Right cardiac atrium (tissue), 5 donors: ENCODE measurements around the gene ZNF212. TPM values are rescaled to one million over a fixed set of nuclear protein-coding genes. Genes with fewer than 3 reads are reported as not detected.

Experiments
- ATAC-seq, 2 donors: fragments of 200-7000 bp; cut with Tn5 transposase; one replicate each; pipeline versions ENCODE4 v1.8.0 to v1.9.1; 2020; ENCODE audit warnings: moderate library complexity in 2 of 2, mild to moderate bottlenecking in 1 of 2
- DNase-seq, 3 donors: peaks; one replicate each; pipeline ENCODE4 v3.0.0-alpha.2; 2020
- H3K27ac ChIP-seq: one replicate; pipeline ENCODE4 v1.5.1; 2013; ENCODE audit warnings: mild to moderate bottlenecking, low read length, control low read depth, moderate library complexity
- H3K27me3 ChIP-seq: one replicate; pipeline ENCODE4 v1.6.1; 2013; ENCODE audit not compliant: control insufficient read depth, insufficient read depth
- H3K4me1 ChIP-seq: one replicate; pipeline ENCODE4 v1.6.1; 2013; ENCODE audit warnings: low read length; ENCODE audit not compliant: control insufficient read depth, insufficient read depth
- H3K4me3 ChIP-seq: one replicate; pipeline ENCODE4 v1.5.1; 2013; ENCODE audit warnings: low read length, control low read depth
- H3K9me3 ChIP-seq: one replicate; pipeline ENCODE4 v1.6.1; 2013; ENCODE audit warnings: low read length; ENCODE audit not compliant: control insufficient read depth
- WGBS: extraction: QIAGEN DNeasy Blood & Tissue Kit; methylation state at CpG from one replicate; pipeline ENCODE4 v1.1.7; 2013; 5-methylcytosine and 5-hydroxymethylcytosine counted together
- intact Hi-C, 4 donors: fragments of 100-400 bp; cut with DNase I; formaldehyde crosslinking; loops; one replicate each; pipeline versions ENCODE4 v1.11.0 to v1.14.0; 2022 to 2023
- polyA plus RNA-seq: library from polyadenylated mRNA; stranded (reverse); fragments of 200-250 nt; gene quantifications from one replicate; pipeline ENCODE4 v1.2.3, GENCODE V29; 2013
- total RNA-seq, 4 donors: library from RNA; stranded (reverse); fragmentation: NEBNext Ultra II Directional; extraction: Animal tissue kit (Norgen Biotek cat#: 25700); gene quantifications; one replicate each; pipeline ENCODE4 v1.2.1, GENCODE V29; 2021
- donor health status: healthy with polysubstance abuse.
- donor health status: DM: no; HTN: yes; CAD: no.
- donor health status: DM: no; HTN: no; CAD: no.
- donor health status: DM: no; HTN: yes; CAD: no; lungs with severe emphysema.
- donor health status: DM: yes; HTN: yes; CAD: no.

Gene ZNF212
- total and polyA plus RNA-seq, 5 donors: 4.5 to 5.7 (median 5.0) TPM

GRCh38 chr7:149297034-149297755 lies 57.7 kb downstream of the ZNF212 start:
- Histone ChIP-seq H3K4me3 (no peak overlapping the region), H3K27ac (no peak overlapping the region), H3K4me1 (no peaks in the 10 kb centered on the region), H3K9me3 (no peaks in the 10 kb centered on the region), H3K27me3 (no peaks in the 10 kb centered on the region)
- WGBS: 72% methylated on average over 5 of the region's 5 CpGs
- ATAC-seq: no peak
- no peak for DNase-seq
- intact Hi-C loops: no loop called here

GRCh38 chr7:149300620-149301285 lies 61.3 kb downstream of the ZNF212 start:
- no peak for ATAC-seq
- WGBS: 62% methylated on average over 8 of the region's 8 CpGs
- intact Hi-C loops: no loop called here

GRCh38 chr7:149302222-149302621 lies 62.8 kb downstream of the ZNF212 start:
- Histone ChIP-seq H3K4me1 (no peaks in the 10 kb centered on the region), H3K4me3 (no peak overlapping the region), H3K27ac (no peak overlapping the region), H3K9me3 (no peaks in the 10 kb centered on the region), H3K27me3 (no peaks in the 10 kb centered on the region)
- 88% methylated on average over 12 of the region's 12 CpGs for WGBS
- no peak for ATAC-seq
- no peak for DNase-seq
- intact Hi-C loops: no loop called here

More at GRCh38 chr7:149300620-149301285, 61.3 kb downstream of the ZNF212 start:
- Histone ChIP-seq H3K4me1 (no peaks in the 10 kb centered on the region), H3K4me3 (no peak overlapping the region), H3K9me3 (no peaks in the 10 kb centered on the region), H3K27ac (no peak overlapping the region), H3K27me3 (no peaks in the 10 kb centered on the region)
- DNase-seq: no peak

- Histone ChIP-seq H3K27ac (no peak overlapping the region), H3K4me1 (no peaks in the 10 kb centered on the region), H3K27me3 (no peaks in the 10 kb centered on the region), H3K4me3 (no peak overlapping the region), H3K9me3 (no peaks in the 10 kb centered on the region)
- ATAC-seq: no peak
- 71% methylated on average over 2 of the region's 2 CpGs for WGBS
- intact Hi-C loops: no loop called here
- DNase-seq: no peak
These were observed 63.4 kb downstream of the ZNF212 start for GRCh38 chr7:149302865-149303264.

- ATAC-seq (no peak), DNase-seq (no peak)
- Histone ChIP-seq H3K9me3 (no peaks in the 10 kb centered on the region), H3K27me3 (no peaks in the 10 kb centered on the region), H3K4me3 (no peak overlapping the region), H3K4me1 (no peaks in the 10 kb centered on the region), H3K27ac (no peak overlapping the region)
- 88% methylated on average over 7 of the region's 7 CpGs for WGBS
- intact Hi-C loops: no loop called here
These were observed 64.6 kb downstream of the ZNF212 start for GRCh38 chr7:149304006-149304405.

Other genes with a start within 250 kb of the ZNF212 start
- 10 to 100 TPM; 33.0 to 69.2 (median 46.3) TPM for gene PDIA4, start 211.1 kb upstream of the ZNF212 start, total RNA-seq
- 24.4 TPM for gene PDIA4, start 211.1 kb upstream of the ZNF212 start, polyA plus RNA-seq
- 1 to 10 TPM; 2.5 to 4.1 (median 3.3) TPM for gene ZNF786, start 148.9 kb upstream of the ZNF212 start, total RNA-seq
- gene ZNF786, start 148.9 kb upstream of the ZNF212 start, polyA plus RNA-seq: 2.1 TPM
- gene ZNF425, start 113.3 kb upstream of the ZNF212 start, total RNA-seq: under 1 TPM; 0.72 to 0.99 (median 0.81) TPM
- gene ZNF425, start 113.3 kb upstream of the ZNF212 start, polyA plus RNA-seq: 0.50 TPM
- gene ZNF398, start 92.2 kb upstream of the ZNF212 start, total RNA-seq: 10 to 100 TPM in 1 of 4 donors, 1 to 10 TPM in 3; 7.6 to 10.3 (median 8.7) TPM
- gene ZNF398, start 92.2 kb upstream of the ZNF212 start, polyA plus RNA-seq: 2.5 TPM
- 10 to 100 TPM; 13.6 to 14.6 (median 13.9) TPM for gene ZNF282, start 44.1 kb upstream of the ZNF212 start, total RNA-seq
- gene ZNF282, start 44.1 kb upstream of the ZNF212 start, polyA plus RNA-seq: 8.0 TPM
- gene ZNF783, start 22.5 kb downstream of the ZNF212 start, total RNA-seq: 1 to 10 TPM; 6.4 to 7.4 (median 6.9) TPM
- gene ZNF783, start 22.5 kb downstream of the ZNF212 start, polyA plus RNA-seq: 3.5 TPM
- 1 to 10 TPM; 7.4 to 8.2 (median 7.7) TPM for gene ZNF777, start 221.4 kb downstream of the ZNF212 start, total RNA-seq
- 6.9 TPM for gene ZNF777, start 221.4 kb downstream of the ZNF212 start, polyA plus RNA-seq